CD4-positive, alpha-beta T cell treated with Interleukin-15 for 1 hour (primary cell): ENCODE results near the gene MAP3K10.

ENCODE experiments used
- DNase-seq: peaks from one replicate; pipeline ENCODE4 v3.0.0-alpha.2; 2020

MAP3K10 gene

DNA sequence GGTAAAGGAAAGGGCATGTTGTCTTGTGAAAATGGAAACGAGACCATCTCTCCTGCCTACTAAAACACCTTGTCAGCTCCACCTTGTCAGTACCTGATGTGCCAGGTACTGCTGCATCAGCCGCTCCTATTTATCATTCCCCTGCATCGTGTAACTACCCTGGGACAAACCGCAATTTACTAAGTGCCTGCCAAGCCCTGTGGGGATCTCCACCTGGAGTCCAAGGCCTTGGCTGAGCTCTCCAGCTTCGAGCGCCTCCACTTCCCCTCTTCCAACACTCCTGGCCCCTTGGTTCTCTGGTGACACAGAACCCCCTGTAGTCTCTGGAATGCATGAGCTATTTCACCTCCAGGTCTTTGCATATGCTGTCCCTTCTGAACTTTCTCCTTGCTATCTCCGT is 61.2 kb downstream of the MAP3K10 start:
- no peak for DNase-seq

DNA sequence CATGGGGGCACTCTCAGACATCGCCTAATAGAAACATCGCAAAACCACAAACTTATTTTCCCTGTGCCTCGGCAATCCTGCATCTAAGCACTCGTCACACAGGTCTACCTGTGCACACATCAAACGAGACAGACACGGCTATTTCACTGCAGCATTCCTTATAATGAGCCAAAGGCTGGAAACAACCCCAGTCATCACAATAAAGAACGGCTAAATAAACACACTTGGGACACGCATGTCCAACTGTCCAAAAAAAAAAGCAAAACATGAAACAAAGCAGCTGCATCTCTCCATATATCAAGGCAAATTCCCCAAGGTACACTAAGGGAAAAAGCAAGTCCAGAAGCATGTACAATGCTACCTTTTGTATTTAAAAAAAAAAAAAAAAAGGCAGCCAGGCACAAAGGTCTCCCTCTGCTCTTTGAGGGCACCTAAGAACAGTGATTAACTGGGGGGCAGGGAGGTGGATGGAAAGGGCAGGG is 62.4 kb downstream of the MAP3K10 start:
- DNase-seq, result no peak

DNA sequence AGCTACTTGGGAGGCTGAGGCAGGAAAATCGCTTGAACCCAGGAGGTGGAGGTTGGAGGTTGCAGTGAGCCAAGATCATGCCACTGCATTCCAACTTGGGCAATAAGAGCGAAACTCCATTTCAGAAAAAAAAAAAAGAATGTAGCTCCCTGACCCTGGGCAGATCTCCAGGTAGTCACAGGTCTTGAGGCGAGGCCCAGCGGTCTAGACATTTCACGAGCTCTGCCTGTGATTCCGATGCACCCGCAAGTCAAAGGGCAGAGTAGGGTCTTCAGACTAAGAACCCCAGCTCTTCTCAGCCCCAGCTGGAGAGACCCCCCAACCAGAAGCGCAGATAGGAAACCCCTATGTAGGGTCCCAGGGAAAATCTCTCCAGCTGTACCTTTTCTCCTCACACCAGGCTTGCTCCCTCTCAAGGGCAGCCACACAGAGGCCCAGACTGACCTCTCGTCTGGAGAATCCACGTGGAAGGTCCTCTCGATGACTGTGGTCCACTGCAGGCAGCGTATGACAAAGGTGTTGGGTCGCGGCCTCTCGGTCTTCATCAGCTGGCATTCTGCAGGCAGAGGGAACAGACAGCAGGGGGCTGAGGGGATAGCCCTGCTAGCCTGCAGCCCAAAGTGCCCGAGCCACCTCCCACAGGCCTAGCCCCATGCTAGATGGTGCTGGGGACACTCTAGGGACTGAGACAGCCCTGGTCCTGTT is 63.6 kb downstream of the MAP3K10 start:
- DNase-seq, result no peak

DNA sequence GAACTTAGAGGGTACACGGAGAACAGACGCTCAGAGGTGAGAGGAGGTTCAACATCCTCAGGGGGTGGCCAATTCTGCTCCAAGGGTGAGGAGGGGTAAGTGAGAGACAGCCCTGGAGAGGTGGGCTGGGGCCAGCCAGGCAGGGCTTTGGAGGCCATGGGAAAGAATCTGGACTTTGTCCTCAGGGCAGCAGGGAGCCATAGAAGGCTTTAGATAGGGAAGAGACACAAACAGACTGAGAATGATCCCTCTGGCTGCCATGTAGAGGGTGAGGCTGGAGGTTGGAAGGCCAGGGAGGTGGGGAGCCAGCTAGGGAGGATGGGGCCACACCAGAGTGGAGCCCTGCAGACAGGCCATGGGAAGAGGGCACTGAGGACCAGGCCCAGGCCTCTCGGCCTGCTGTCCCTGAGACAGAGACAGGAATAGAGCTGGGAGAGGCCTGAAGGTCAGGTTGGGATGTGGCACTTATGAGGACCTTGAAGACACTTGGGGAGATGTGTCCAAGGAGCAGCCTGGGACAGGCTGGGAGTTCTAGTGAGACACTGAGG is 64.5 kb downstream of the MAP3K10 start:
- no peak for DNase-seq

DNA sequence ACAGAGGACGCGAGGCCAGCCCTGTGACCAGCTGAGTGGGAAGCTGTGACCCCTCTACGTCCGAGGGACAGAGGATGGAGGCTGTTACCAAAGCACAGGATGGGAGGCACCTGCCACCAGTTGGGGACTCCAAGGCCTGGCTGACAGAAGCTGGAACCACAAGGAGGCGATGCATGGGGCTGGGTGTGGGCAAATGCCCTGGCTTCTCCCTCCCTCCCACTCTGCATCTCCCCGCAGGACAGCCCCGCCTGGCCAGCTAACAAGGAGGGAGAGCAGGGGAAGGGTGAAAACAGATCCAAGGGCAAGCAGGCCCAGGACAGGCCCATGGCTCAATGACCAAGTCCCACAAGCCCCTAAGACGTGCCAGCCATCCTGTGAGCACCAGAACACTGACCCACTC is 65.3 kb downstream of the MAP3K10 start:
- DNase-seq, result no peak

DNA sequence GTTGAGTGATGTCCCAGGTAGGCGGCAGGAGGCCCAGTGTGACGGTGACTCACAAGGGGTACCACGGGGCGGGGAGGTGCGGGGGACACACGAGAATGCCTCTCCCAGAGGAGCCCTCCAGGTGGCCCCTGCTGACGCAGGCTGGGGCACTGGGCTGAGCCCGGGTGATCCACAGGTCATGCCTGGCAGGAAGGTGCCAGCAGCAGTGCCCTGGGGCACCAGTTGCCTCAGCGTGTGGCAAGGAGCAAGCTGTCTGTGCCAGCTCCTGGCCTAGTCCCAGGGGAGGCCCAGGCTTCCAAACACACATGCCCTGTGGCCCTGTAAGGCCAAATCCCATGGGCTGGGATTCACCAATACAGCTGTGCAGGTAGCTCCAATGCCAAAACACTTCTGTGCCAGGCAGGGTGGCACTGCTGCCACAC is 65.9 kb downstream of the MAP3K10 start:
- no peak for DNase-seq

DNA sequence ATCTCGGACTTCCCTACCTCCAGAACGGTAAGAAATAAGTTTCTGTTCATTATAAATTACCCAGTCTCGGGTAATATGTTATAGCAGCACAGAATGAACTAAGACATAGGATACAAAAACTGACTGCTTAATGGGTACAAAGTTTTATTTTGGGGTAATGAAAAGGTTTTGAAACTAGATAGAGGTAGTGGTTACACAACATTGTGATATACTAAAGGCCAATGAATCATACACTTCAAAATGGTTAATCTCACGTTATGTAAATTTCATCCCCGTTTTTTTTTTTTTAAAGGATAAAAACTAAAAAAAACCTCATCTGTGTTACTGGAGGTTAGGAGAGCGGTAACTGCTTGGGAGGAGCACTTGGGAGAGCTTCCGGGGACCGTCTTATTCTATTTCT is 70.4 kb downstream of the MAP3K10 start:
- DNase-seq, result no peak

DNA sequence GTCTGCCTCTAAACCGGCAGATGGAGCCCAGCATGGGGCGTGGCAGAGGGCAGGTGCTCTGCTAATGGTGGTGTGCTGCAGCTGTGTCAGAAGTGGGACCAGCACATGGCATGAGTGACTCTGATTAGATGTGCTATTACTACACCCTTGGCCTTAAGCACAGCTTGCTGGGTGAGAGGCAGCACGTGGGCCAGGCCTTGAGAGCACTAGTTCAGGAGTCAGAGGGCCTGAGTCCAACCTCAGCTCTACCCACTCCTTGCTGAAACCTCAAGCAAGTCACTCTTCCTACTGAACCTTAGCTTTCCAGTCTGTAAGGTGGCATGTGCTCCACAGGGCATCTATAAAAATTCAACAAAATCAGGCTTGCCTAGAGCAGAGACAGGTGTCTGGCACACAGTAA is 71.2 kb downstream of the MAP3K10 start:
- no peak for DNase-seq

DNA sequence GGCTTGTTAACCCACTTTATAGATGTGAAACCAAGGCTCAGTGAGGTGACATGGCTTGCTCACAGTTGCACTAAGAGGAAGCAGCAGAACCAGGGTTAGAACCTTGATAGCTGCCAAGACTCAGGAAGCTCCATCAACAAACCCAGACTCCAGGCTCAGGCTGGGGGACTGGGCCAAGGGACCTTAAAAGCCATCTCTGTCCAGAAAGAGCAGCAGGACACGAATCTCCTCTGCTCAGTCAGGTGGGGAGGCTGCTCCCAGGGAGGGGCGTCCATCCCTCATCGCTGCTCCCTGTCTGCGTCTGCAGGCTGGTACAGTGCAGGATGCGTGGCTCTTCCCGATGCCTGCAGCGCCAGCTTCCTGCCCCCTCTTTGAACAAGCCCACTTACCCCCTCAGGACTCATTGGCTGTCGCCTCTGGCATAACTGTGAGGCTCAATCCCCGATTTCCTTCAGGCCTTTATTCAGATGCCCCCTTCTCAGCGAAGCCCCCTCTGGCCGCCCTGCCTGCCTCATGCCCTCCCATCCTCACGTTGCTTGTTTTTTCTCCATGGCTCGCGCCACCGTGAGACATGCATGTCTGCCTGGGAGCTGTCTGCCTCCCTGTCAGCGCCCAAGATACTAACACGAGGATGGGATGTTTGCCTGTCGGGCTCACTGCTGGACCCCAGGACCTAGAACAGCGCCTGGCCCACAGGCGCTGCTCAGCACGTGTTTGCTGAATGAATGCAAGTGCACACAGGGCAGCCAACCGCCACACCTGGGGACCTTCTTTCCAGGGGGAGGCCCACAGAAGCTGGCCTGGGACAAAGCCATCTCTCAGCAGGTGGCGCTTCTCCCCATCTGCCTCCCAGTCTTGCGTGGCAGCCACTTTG is 72.5 kb downstream of the MAP3K10 start:
- DNase-seq, result no peak

DNA sequence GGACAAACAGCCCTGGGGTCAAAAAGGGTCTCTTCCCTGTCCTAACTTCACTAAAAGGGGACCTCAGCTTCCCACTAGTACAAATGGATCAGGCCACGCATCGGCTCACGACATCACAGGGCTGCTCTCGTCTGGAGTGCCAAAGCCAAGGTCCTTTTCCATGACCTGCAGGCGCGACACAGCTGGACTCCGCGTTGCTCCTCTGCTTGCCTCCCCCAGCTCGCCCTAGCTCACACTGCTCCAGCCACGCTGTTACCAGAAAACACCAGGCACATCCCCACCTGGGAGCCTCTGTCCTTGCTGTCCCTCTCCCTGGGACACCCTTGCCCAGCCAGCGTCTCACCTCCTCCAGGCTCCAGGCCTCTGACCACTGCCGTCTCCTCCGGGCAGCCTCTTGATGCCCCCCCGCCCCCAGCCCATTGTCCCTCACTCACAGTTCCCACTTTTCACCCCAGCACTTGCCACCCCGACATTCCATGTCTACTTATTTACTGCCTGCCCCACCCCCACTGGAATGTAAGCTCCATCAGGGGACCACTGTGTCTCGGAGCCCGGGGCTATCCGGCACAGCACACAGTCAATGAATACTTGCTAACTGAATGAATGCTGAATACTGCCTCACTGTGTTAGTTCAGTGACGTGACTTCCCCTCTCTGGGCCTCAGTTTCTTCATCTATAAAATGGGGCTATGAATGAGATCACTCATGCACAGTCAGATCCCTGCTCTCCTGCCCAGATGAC is 73.3 kb downstream of the MAP3K10 start:
- no peak for DNase-seq
